ENCODE results near the gene ZNRF1. TPM values are rescaled to one million over a fixed set of nuclear protein-coding genes. Genes with fewer than 3 reads are reported as not detected.

ZNRF1 gene
- total and polyA plus RNA-seq, 2 of the 13 experiments (the other 11 are each of a cell fraction or from before 2014, with no cell fraction given): 43.9 to 58.7 TPM

- Histone ChIP-seq H3K4me2 (ENCODE audit: low read depth, low read length) (peak within 1 kb of the TSS; percentile 98), H2AFZ (ENCODE audit: low read length) (no peak within 1 kb of the TSS), H3K27me3 (ENCODE audit: control insufficient read depth in 1 of 2, insufficient read depth in 2 of 2, low read length in 2 of 2) (no peaks in the 10 kb centered on the region; a peak in 1 of 5 replicates), H3K9ac (ENCODE audit: insufficient read depth, low read depth, low read length) (peak within 1 kb of the TSS; percentile 97), H4K20me1 (ENCODE audit: insufficient read depth, low read length) (peaks cover 7% of the 10 kb centered on the region), H3K36me3 (replicated peaks in 1 of 2; ENCODE audit: control insufficient read depth in 1 of 2, insufficient read depth in 2 of 2, low read length in 2 of 2) (no peaks in the 10 kb centered on the region; a peak in 3 of 5 replicates), H3K79me2 (ENCODE audit: insufficient read depth, low read length) (peaks cover 45% of the 10 kb centered on the region), H3K4me1 (ENCODE audit: insufficient read depth, low read length) (peaks cover 69% of the 10 kb centered on the region), H3K4me3 (replicated peaks in 1 of 3; ENCODE audit: insufficient read depth in 1 of 3, low read depth in 2 of 3, low read length in 3 of 3) (peak within 1 kb of the TSS; percentile 85 to 99 (median 89)), H3K27ac (ENCODE audit: extremely low read length, insufficient read depth, low read length) (peak within 1 kb of the TSS; percentile 75), H3K9me3 (ENCODE audit: low read length) (no peaks in the 10 kb centered on the region)
- in situ Hi-C loops (cut with HindIII; ENCODE audit: extremely low pct_ligation_motif_present, low pct_unique_long_range_greater_than_20kb): no loop called here
- CTCF ChIA-PET (ENCODE audit: low intra/inter-chr PET ratio, low total read pairs): no interaction called here
- POLR2A ChIA-PET: interaction anchor here (0.6 to 2.0 kb wide), 24 partner anchors 9 to 449 kb away, joined by 3 to 47 read pairs (median 5); partner anchors contain the start of genes CFDP1, LDHD and ZNRF1
- TSS peak; percentile 81 for BruUV-seq (replicated peaks)
- WGBS (ENCODE audit: low lambda C conversion rate): 2% methylated on average over 42 of the region's 68 CpGs
- intact Hi-C loops (cut with micrococcal nuclease; ENCODE audit: unreplicated experiment): no loop called here
- FAIRE-seq (peak; percentile 91), DNase-seq (ENCODE audit: low spot score) (peak; percentile 100), ATAC-seq (peak; percentile 99)
- 0 out of 2 replicates have a peak, but pooled peaks have one; percentile 5 for TF ChIP-seq STAG1 (CRISPR knock-in tag; IDR thresholded peaks at IDR 0.05)
- no peak for TF ChIP-seq PTBP1 (IDR thresholded peaks at IDR 0.05; ENCODE audit: low read depth, low read length, poor library complexity, severe bottlenecking)
- TF ChIP-seq GPN1 (CRISPR knock-in tag; IDR thresholded peaks at IDR 0.05; ENCODE audit: borderline replicate concordance): peak; percentile 14
- TF ChIP-seq TBX2 (CRISPR knock-in tag; IDR thresholded peaks at IDR 0.05; ENCODE audit: borderline replicate concordance): peak; percentile 65; the same call in 1 of the 2 replicates
- peak; percentile 79; the same call in 1 of the 2 replicates for TF ChIP-seq DMTF1 (CRISPR knock-in tag; IDR thresholded peaks at IDR 0.05)
- TF ChIP-seq HINFP (CRISPR knock-in tag; IDR thresholded peaks at IDR 0.05; ENCODE audit: low read depth): no peak; the same call in 1 of the 2 replicates
- TF ChIP-seq, protein P1, sequence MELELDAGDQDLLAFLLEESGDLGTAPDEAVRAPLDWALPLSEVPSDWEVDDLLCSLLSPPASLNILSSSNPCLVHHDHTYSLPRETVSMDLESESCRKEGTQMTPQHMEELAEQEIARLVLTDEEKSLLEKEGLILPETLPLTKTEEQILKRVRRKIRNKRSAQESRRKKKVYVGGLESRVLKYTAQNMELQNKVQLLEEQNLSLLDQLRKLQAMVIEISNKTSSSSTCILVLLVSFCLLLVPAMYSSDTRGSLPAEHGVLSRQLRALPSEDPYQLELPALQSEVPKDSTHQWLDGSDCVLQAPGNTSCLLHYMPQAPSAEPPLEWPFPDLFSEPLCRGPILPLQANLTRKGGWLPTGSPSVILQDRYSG (CRISPR knock-in tag; IDR thresholded peaks at IDR 0.05): 0 out of 2 replicates have a peak, but pooled peaks have one; percentile 36
- peak; percentile 98 for TF ChIP-seq THAP11 (CRISPR knock-in tag; IDR thresholded peaks at IDR 0.05)
- no peak for TF ChIP-seq AGO1 (IDR thresholded peaks at IDR 0.05; ENCODE audit: low read depth, low read length, poor library complexity, severe bottlenecking)
- TF ChIP-seq NFE2L1 (CRISPR knock-in tag; IDR thresholded peaks at IDR 0.05; ENCODE audit: borderline replicate concordance): no peak; the same call in 1 of the 2 replicates
- TF ChIP-seq ZNF512B (CRISPR knock-in tag; IDR thresholded peaks at IDR 0.05; ENCODE audit: borderline replicate concordance): no peak
- no peak for TF ChIP-seq ZNF577 (CRISPR knock-in tag; IDR thresholded peaks at IDR 0.05; ENCODE audit: borderline replicate concordance, low read depth)
- peak; percentile 81 for TF ChIP-seq PHF5A (CRISPR knock-in tag; IDR thresholded peaks at IDR 0.05; ENCODE audit: low read depth, unreplicated experiment)
- TF ChIP-seq ZNF768 (CRISPR knock-in tag; IDR thresholded peaks at IDR 0.05): peak; percentile 70
- TF ChIP-seq ZNF546 (CRISPR knock-in tag; conservative IDR thresholded peaks at IDR 0.05): no peak
Measured at GRCh38 chr16:74984529-74985296, 14.1 kb upstream of the ZNRF1 start, which contains the start of gene WDR59. WDR59 (minus strand) TSS chr16:74985123; CDS start chr16:74985017, 106 bp downstream.

All from HepG2 (cell line).